OCI-LY3 (cell line): ENCODE measurements around the gene KIDINS220.

Source experiments
- H2AFZ ChIP-seq: fragments of 200-600, 300-600 bp; shearing (Covaris generic); 2 replicates; pipeline ENCODE4 v1.6.0; 2014; ENCODE audit warnings: antibody characterized with exemption, low read depth, low read length
- H3K27ac ChIP-seq: fragments of 200-600, 300-600 bp; sonication (generic); 2 replicates; pipeline ENCODE4 v1.5.1; 2014; ENCODE audit warnings: mild to moderate bottlenecking, low read length, moderate library complexity, mixed read lengths
- H3K27me3 ChIP-seq: fragments of 200-600, 300-600 bp; sonication (generic); 2 replicates; pipeline ENCODE4 v1.6.1; 2014; ENCODE audit warnings: low read depth, low read length, mixed read lengths
- H3K36me3 ChIP-seq: fragments of 200-600, 300-600 bp; sonication (generic); replicated peaks from 2 replicates; pipeline ENCODE3; 2014; ENCODE audit warnings: low read depth, low read length, mixed read lengths
- H3K4me1 ChIP-seq: fragments of 300-600, 200-600 bp; sonication (generic); 2 replicates; pipeline ENCODE4 v1.6.1; 2014; ENCODE audit warnings: low read length, mixed read lengths
- H3K4me2 ChIP-seq: fragments of 200-600, 300-600 bp; sonication (generic); 2 replicates; pipeline ENCODE4 v1.6.1; 2014; ENCODE audit warnings: low read length, mixed read lengths
- H3K4me3 ChIP-seq: fragments of 300-600, 200-600 bp; sonication (generic); 2 replicates; pipeline ENCODE4 v1.5.1; 2014; ENCODE audit warnings: antibody characterized with exemption, mild to moderate bottlenecking, low read length, moderate library complexity
- H3K79me2 ChIP-seq: fragments of 300-600, 200-600 bp; shearing (Covaris generic); 2 replicates; pipeline ENCODE4 v1.6.1; 2014; ENCODE audit warnings: mild to moderate bottlenecking, low read length, mixed read lengths
- H3K9ac ChIP-seq: fragments of 300-600, 200-600 bp; shearing (Covaris generic); 2 replicates; pipeline ENCODE4 v1.6.0; 2014; ENCODE audit warnings: mild to moderate bottlenecking, low read length, moderate library complexity
- H3K9me3 ChIP-seq: fragments of 200-600, 300-600 bp; shearing (Covaris generic); 2 replicates; pipeline ENCODE4 v1.6.1; 2014; ENCODE audit warnings: low read length, mixed read lengths; ENCODE audit not compliant: insufficient read depth
- H4K20me1 ChIP-seq: fragments of 200-600, 300-600 bp; sonication (generic); 2 replicates; pipeline ENCODE4 v1.6.1; 2016; ENCODE audit warnings: low read length, mixed read lengths; ENCODE audit not compliant: insufficient read depth
- CTCF ChIP-seq: fragments of 200-600, 300-600 bp; sonication (generic); IDR thresholded peaks from 2 replicates; pipeline ENCODE4 v1.5.1; 2014; ENCODE audit warnings: antibody characterized with exemption, low read length, low read depth
- EZH2phosphoT487 ChIP-seq: fragments of 200-600 bp; shearing (Covaris generic); IDR thresholded peaks from 2 replicates; pipeline ENCODE4 v1.6.1; 2018; ENCODE audit warnings: antibody characterized with exemption, mixed run types, low read depth

KIDINS220 gene

GRCh38 chr2:8750221-8750620 lies 87.2 kb downstream of the KIDINS220 start:
- Histone ChIP-seq H4K20me1 (no peaks in the 10 kb centered on the region), H3K4me2 (no peak overlapping the region), H3K36me3 (peaks cover 4% of the 10 kb centered on the region), H3K9ac (no peak overlapping the region), H3K4me3 (no peak overlapping the region), H3K27ac (no peak overlapping the region), H2AFZ (no peak overlapping the region), H3K4me1 (peaks cover 23% of the 10 kb centered on the region), H3K79me2 (no peaks in the 10 kb centered on the region), H3K9me3 (no peaks in the 10 kb centered on the region), H3K27me3 (no peaks in the 10 kb centered on the region)
- TF ChIP-seq EZH2phosphoT487 (no peak), CTCF (no peak)

- Histone ChIP-seq H3K4me3 (no peak overlapping the region), H3K36me3 (no peaks in the 10 kb centered on the region), H3K9ac (no peak overlapping the region), H3K4me2 (no peak overlapping the region), H3K4me1 (no peaks in the 10 kb centered on the region), H3K79me2 (no peaks in the 10 kb centered on the region), H4K20me1 (no peaks in the 10 kb centered on the region), H3K9me3 (no peaks in the 10 kb centered on the region), H2AFZ (no peak overlapping the region), H3K27ac (no peak overlapping the region), H3K27me3 (no peaks in the 10 kb centered on the region)
- TF ChIP-seq CTCF = no peak
- TF ChIP-seq EZH2phosphoT487 = no peak
Measured at GRCh38 chr2:8743261-8743660, 94.2 kb downstream of the KIDINS220 start.

GRCh38 chr2:8740136-8740535 lies 97.3 kb downstream of the KIDINS220 start:
- Histone ChIP-seq H3K4me2 (no peak overlapping the region), H3K4me3 (no peak overlapping the region), H3K4me1 (peaks cover 6% of the 10 kb centered on the region; the same call in 1 of the 2 replicates), H4K20me1 (no peaks in the 10 kb centered on the region), H3K9ac (no peak overlapping the region), H3K9me3 (no peaks in the 10 kb centered on the region), H3K27ac (no peak overlapping the region), H3K27me3 (no peaks in the 10 kb centered on the region), H2AFZ (no peak overlapping the region), H3K36me3 (no peaks in the 10 kb centered on the region), H3K79me2 (no peaks in the 10 kb centered on the region)
- TF ChIP-seq CTCF = no peak
- no peak for TF ChIP-seq EZH2phosphoT487

- H3K9me3 ChIP-seq = no peaks in the 10 kb centered on the region
- no peak overlapping the region for H3K4me2 ChIP-seq
- H2AFZ ChIP-seq = no peak overlapping the region
- H3K27ac ChIP-seq = no peak overlapping the region
- no peaks in the 10 kb centered on the region for H3K79me2 ChIP-seq
- no peak overlapping the region for H3K9ac ChIP-seq
- no peak overlapping the region for H3K4me3 ChIP-seq
- H3K27me3 ChIP-seq = no peaks in the 10 kb centered on the region
- TF ChIP-seq CTCF = no peak
- no peak for TF ChIP-seq EZH2phosphoT487
- H4K20me1 ChIP-seq = no peaks in the 10 kb centered on the region
- H3K4me1 ChIP-seq = peaks cover 7% of the 10 kb centered on the region; the same call in 1 of the 2 replicates
- H3K36me3 ChIP-seq = peaks cover 8% of the 10 kb centered on the region
Measured at GRCh38 chr2:8737571-8738175, 99.7 kb downstream of the KIDINS220 start.
